SK-N-SH treated with all-trans-retinoic acid at 6 μM for 48 hours (cell line): Measurements from ENCODE around the gene STX1B.

Experiments used
- BACH2 ChIP-seq: fragments of 250-450 bp; sonication (Bioruptor Pico); IDR thresholded peaks from 2 replicates; pipeline ENCODE4 v1.9.0; 2021; ENCODE audit warnings: mild to moderate bottlenecking, borderline replicate concordance
- CSDC2 ChIP-seq: fragments of 250-450 bp; sonication (Bioruptor Pico); IDR thresholded peaks from 2 replicates; pipeline ENCODE4 v1.5.0; 2020; ENCODE audit warnings: mild to moderate bottlenecking, moderate library complexity
- ESRRG ChIP-seq: fragments of 250-450 bp; sonication (Bioruptor Pico); IDR thresholded peaks from 2 replicates; pipeline ENCODE4 v1.6.1; 2021; ENCODE audit warnings: mild to moderate bottlenecking
- GLIS3 ChIP-seq: fragments of 250-450 bp; sonication (Bioruptor Pico); IDR thresholded peaks from 2 replicates; pipeline ENCODE4 v1.5.0; 2020; ENCODE audit warnings: mild to moderate bottlenecking, moderate library complexity
- RARB ChIP-seq: fragments of 250-450 bp; sonication (Bioruptor Pico); IDR thresholded peaks from 2 replicates; pipeline ENCODE4 v1.8.0; 2021; ENCODE audit warnings: mild to moderate bottlenecking, moderate library complexity
- SNAI2 ChIP-seq: fragments of 250-450 bp; sonication (Bioruptor Pico); IDR thresholded peaks from 2 replicates; pipeline ENCODE4 v1.5.0; 2020; ENCODE audit warnings: mild to moderate bottlenecking, moderate library complexity
- TCF4 ChIP-seq: fragments of 250-450 bp; sonication (Bioruptor Pico); IDR thresholded peaks from 2 replicates; pipeline ENCODE4 v1.8.0; 2021; ENCODE audit warnings: mild to moderate bottlenecking, moderate library complexity, borderline replicate concordance
- ZFP3 ChIP-seq: fragments of 250-450 bp; sonication (Bioruptor Pico); IDR thresholded peaks from 2 replicates; pipeline ENCODE4 v1.5.0; 2020; ENCODE audit warnings: mild to moderate bottlenecking, moderate library complexity
- ZFP30 ChIP-seq: fragments of 450-650 bp; formaldehyde crosslinking; IDR thresholded peaks from 2 replicates; pipeline ENCODE4 v1.5.0; 2022; ENCODE audit warnings: mild to moderate bottlenecking, moderate library complexity
- ZNF70 ChIP-seq: fragments of 450-650 bp; formaldehyde crosslinking; IDR thresholded peaks from 2 replicates; pipeline ENCODE4 v1.5.0; 2020; ENCODE audit warnings: mild to moderate bottlenecking, moderate library complexity
- TF ChIP-seq, protein P1 (sequence below): fragments of 250-450 bp; sonication (Bioruptor Pico); IDR thresholded peaks from 2 replicates; pipeline ENCODE4 v1.8.0; 2020; ENCODE audit warnings: mild to moderate bottlenecking, moderate library complexity, borderline replicate concordance

DNA sequence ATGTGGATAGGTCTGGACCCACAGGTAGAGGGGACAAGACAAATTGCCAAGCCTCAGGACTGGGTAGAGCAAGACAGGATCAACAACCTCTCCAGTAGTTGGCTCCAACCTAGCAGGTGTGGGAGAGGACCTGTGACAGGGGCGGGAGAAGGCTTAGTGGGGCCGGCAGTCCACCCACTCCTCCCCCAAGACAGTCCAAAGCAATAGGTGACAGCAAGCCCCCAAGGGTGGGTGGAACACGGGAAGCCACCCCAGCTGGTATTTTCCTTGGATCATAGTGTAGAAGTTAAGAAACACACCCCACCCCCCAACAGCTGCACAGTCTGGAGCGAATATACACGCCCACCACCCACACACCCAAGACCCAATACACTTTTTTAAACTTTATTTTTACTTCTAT is 18.8 kb upstream of the STX1B start:
- no peak for TF ChIP-seq ZNF70 (CRISPR knock-in tag)
- no peak for TF ChIP-seq GLIS3 (CRISPR knock-in tag)
- TF ChIP-seq, protein P1, sequence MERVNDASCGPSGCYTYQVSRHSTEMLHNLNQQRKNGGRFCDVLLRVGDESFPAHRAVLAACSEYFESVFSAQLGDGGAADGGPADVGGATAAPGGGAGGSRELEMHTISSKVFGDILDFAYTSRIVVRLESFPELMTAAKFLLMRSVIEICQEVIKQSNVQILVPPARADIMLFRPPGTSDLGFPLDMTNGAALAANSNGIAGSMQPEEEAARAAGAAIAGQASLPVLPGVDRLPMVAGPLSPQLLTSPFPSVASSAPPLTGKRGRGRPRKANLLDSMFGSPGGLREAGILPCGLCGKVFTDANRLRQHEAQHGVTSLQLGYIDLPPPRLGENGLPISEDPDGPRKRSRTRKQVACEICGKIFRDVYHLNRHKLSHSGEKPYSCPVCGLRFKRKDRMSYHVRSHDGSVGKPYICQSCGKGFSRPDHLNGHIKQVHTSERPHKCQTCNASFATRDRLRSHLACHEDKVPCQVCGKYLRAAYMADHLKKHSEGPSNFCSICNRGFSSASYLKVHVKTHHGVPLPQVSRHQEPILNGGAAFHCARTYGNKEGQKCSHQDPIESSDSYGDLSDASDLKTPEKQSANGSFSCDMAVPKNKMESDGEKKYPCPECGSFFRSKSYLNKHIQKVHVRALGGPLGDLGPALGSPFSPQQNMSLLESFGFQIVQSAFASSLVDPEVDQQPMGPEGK: no peak
- no peak for TF ChIP-seq BACH2
- TF ChIP-seq CSDC2 (CRISPR knock-in tag): no peak
- TF ChIP-seq ZFP3 (CRISPR knock-in tag): no peak
- TF ChIP-seq SNAI2 (CRISPR knock-in tag): no peak
- no peak for TF ChIP-seq ZFP30 (CRISPR knock-in tag)
- no peak for TF ChIP-seq TCF4 (CRISPR knock-in tag)
- no peak for TF ChIP-seq ESRRG (CRISPR knock-in tag)
- no peak for TF ChIP-seq RARB (CRISPR knock-in tag)
